HG03439 (cell line): ENCODE measurements around the gene B4GALT3.

ENCODE experiments used
- ATAC-seq: cut with Tn5 transposase; IDR thresholded peaks from one replicate; pipeline ENCODE4 v1.9.1; 2021; ENCODE audit warnings: mild to moderate bottlenecking, moderate library complexity; ENCODE audit not compliant: unreplicated experiment

The B4GALT3 gene

GRCh38 chr1:161164901-161165610 lies 12.3 kb downstream of the B4GALT3 start:
- no peak for ATAC-seq

DNA sequence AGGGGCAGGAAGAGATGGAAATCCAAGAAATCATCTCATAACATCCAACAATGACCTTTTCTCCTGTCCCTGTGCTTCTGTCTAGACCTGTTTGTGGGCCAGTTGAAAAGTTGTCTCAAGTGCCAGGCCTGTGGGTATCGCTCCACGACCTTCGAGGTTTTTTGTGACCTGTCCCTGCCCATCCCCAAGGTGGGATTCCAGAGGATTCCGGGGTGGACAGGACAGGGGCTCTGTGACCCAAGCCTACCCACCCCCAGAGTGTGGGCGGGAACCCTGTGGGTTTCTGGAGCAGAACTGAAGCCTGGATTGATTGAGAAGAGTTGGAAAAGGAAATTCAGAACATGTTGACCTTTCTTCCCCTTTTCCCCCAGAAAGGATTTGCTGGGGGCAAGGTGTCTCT lies 13.5 kb downstream of the B4GALT3 start:
- no peak for ATAC-seq

DNA sequence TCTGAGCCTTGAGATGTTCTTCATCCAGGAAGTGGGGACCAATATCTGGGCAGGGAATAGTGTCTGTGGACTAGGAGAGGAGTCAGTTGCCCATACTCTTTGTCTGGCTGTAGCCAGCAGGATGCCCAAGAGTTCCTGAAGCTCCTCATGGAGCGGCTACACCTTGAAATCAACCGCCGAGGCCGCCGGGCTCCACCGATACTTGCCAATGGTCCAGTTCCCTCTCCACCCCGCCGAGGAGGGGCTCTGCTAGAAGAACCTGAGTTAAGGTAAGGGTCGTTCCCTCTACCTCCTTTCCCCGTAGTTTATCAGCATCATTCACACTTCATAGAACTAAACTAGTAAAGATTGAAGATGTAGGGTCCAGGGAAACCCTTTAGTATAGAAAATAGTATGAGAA lies 14.5 kb downstream of the B4GALT3 start:
- no peak for ATAC-seq

GRCh38 chr1:161162052-161162451 lies 15.3 kb downstream of the B4GALT3 start:
- no peak for ATAC-seq

- no peak for ATAC-seq
Observed at GRCh38 chr1:161161652-161162051, 15.7 kb downstream of the B4GALT3 start.

- ATAC-seq = no peak
Observed at GRCh38 chr1:161160671-161161145, 16.6 kb downstream of the B4GALT3 start.

DNA sequence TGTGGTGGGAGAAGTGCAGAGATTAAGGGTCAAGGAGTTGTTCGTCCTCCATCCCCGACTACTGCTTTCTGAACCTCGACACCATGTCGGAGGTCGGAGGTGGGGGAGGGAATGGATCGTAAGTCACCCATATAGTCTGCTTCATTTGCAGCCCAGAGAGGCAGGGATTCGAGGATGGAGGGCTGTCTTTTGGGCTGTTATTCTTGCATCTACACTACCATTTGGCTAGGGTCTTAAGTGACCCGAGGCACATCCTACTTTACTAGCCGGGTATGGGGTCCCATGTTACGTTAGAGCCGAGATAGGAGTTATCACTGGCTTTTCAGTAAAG lies 17.4 kb downstream of the B4GALT3 start:
- ATAC-seq = no peak

- peak; percentile 67 for ATAC-seq
Observed at GRCh38 chr1:161159087-161159912, 18.0 kb downstream of the B4GALT3 start, which contains the start of gene USP21. USP21 (plus strand) TSS chr1:161159500; CDS start chr1:161160641, 1,141 bp downstream.

GRCh38 chr1:161158316-161159010 lies 18.8 kb downstream of the B4GALT3 start:
- no peak for ATAC-seq

GRCh38 chr1:161157867-161158266 lies 19.4 kb downstream of the B4GALT3 start:
- ATAC-seq = no peak

DNA sequence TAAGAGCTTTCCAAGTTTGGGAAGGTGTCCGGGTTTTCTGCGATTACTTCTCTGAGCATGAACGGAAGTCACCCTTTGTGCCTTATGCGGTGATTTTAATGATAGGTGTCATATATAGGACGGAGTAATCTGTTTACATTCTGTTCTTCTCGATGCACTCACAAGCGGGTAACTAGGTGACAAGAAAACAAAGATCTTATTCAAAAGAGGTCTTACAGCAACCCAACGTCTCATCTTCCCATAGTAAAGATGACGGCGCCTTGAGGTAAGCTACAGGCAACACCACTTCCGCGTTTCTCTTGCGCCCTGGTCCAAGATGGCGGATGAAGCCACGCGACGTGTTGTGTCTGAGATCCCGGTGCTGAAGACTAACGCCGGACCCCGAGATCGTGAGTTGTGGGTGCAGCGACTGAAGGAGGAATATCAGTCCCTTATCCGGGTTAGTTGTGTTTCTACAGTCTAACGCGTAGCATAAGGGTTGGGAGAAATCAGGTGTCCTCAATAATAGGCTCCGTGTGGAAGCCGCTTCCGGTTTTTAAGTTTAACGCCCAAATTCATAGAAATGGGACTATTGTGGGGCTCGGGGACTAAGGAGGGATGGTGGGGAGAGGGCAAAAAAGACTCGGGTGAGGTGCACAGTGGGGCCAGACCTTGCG lies 23.5 kb downstream of the B4GALT3 start, which contains the start of gene UFC1:
Gene UFC1 (plus strand): TSS at position 297 of the 656 bp plus-strand sequence. CDS start 20 bp downstream, at position 317.
- peak; percentile 76 for ATAC-seq

DNA sequence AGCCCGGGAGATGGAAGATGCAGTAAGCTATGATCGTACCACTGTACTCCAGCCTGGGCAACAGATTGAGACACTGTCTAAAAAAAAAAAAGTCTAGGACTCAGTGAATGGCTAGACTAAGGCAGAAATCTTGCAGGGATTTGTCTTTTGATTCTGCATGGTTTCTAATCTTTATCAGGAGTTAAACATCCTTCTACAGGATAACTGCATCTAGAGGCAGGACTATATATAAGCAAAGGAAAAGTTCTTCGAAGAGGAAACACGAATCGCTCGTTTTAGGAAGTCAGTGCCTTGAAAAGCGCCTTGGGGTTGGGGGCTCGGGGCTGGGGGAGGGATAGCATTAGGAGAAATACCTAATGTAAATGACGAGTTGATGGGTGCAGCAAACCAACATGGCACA lies 24.1 kb downstream of the B4GALT3 start:
- ATAC-seq = no peak

DNA sequence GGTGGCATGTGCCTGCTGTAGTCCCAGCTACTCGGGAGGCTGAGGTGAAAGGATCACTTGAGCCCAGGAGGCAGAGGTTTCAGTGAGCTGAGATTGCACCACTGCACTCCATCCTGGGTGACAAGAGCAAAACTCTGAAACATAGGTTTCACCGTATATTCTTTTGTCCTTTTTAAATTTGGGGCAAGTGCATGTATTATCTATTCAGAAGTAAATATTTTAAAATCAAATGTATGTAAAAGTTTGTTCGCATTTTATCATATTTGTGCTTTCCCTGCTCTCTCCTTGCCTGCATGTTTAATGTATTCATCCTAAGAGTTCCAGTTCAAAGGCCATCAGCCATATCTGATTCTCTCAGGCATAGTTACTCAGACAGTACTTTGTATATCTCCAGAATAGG lies 31.5 kb downstream of the B4GALT3 start:
- ATAC-seq = no peak

- no peak for ATAC-seq
Observed at GRCh38 chr1:161140755-161141400, 36.4 kb downstream of the B4GALT3 start.

DNA sequence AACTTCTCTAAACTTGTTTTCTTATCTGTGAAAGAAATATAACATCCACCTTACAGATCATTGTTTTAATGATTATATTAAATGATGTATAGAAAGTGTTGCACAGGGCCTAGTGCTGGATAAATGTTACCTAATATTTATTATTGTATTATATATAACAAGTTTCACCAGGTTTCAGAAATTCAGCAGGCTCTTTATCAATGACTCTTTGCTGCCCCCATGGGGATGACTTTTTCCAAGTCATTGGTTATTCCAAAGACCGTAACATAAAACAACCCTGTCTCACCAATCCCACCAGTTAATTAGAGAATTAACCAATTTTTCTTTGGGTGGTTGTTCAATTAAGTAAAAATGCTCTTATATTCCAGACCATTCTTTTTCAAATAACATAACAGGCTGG lies 37.5 kb downstream of the B4GALT3 start:
- no peak for ATAC-seq

- no peak for ATAC-seq
Observed at GRCh38 chr1:161138431-161138830, 38.9 kb downstream of the B4GALT3 start.

DNA sequence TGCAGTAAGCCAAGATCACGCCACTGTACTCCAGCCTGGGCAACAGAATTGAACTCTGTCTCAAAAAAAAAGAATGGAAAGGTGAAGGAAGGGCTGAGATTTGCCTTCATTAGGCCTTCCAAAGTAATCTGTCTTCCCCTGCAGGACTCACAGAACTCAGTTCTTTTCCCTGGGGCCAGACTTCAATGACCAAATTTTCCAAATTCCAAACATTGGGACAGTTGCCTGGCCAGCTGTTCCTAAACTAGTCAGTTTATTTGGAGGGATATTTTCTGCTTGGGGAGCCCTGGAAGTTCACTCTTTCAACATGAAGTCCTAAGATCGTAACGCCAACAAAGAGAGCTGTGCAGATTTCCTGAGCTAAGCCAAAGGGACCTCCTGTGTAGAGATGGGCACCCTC lies 39.4 kb downstream of the B4GALT3 start:
- no peak for ATAC-seq

- peak; percentile 17 for ATAC-seq
Observed at GRCh38 chr1:161133220-161133740, 44.0 kb downstream of the B4GALT3 start.

- peak; percentile 93 for ATAC-seq
Observed at GRCh38 chr1:161132410-161133219, 44.7 kb downstream of the B4GALT3 start, which contains the start of gene DEDD. DEDD (minus strand) TSS chr1:161132667; CDS start chr1:161124462, 8,205 bp downstream.
